Activated naive CD4-positive, alpha-beta T cell (primary cell): Measurements from ENCODE around the gene CRYBA2.

Source experiments
- DNase-seq, 4 experiments: peaks; one replicate each; lab custom pipeline; 2025; lab: John Stamatoyannopoulos, UW

CRYBA2 gene

GRCh38 chr2:219023045-219023605, 29.9 kb upstream of the CRYBA2 start:
- no peak for DNase-seq

- DNase-seq: no peak
These were observed 29.4 kb upstream of the CRYBA2 start for GRCh38 chr2:219022616-219023015.

DNA sequence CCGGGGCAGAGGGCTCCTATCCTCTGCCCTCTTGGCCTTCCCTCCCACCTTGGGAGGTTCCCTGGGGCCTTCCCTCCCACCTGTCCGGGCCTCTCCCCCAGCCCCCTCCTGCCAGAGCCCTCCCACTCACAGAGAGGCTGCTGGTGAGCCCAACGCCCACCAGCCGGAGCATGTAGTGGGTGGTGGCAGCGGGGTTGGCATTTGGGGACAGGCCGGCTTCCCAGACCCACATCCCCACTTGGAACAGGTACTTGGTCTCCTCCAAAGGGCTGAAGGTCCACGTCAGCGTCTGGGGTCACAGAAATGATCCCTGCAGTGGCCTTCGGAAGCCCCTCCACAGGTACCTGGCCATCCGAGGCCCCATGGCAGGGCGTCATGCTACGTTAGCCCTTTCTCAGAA, 28.8 kb upstream of the CRYBA2 start:
- DNase-seq: no peak

GRCh38 chr2:219021591-219021990, 28.4 kb upstream of the CRYBA2 start:
- DNase-seq: no peak

DNA sequence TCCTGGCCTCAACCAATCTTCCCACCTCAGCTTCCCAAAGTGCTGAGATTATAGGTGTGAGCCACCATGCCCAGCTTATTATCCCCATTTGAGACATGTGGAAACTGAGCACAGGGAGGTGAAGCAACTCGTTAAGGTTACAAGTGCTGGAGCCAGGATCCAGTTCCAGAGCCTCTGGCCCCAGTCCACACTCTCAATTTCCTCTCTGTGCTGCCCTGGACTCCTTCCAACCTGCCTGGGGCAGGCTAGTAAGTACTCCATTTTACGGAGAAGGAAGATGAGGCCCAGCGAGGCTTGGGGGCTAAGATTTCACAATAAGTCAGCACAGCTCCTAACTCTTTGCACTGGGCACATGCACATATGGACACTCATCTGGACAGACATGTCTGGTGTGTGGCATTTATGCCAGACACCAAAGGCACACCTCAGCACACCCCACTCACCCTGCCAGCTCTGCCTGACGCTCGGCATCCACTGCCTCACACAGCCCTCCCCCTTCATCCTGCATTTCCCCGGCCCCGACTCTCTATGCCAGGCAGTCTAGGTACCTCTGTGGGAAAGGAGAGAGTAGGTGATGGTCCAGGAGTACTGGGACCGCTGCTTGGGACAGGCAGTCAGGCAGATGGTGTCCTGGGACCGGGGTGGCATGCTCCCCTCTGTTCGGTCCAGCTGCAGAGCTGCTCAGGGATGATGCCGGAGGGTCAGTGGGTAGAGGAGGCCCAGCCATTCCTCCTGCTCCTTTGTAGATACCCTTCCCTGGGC, 27.6 kb upstream of the CRYBA2 start:
- no peak for DNase-seq

GRCh38 chr2:219019436-219019835, 26.2 kb upstream of the CRYBA2 start:
- no peak for DNase-seq

DNA sequence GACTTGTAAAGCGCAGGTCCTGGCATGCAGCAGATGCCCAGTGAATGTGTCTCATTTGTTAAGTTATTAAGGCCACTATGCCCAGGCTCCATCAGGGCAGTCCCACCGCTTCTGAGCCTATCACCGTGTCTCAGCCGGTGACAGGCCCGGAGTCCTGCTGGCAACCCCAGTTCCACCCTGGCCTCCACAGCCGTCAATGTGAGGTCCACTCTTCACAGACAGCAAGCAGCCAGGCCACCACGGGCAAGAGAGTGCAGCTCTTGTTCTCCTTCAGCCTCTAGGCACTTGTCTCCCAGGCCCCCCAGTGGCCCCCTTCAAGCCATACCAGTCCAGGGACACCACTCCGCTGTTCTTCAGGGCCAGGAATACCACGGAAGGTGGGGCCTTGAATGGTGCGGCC, 25.5 kb upstream of the CRYBA2 start:
- no peak for DNase-seq

DNA sequence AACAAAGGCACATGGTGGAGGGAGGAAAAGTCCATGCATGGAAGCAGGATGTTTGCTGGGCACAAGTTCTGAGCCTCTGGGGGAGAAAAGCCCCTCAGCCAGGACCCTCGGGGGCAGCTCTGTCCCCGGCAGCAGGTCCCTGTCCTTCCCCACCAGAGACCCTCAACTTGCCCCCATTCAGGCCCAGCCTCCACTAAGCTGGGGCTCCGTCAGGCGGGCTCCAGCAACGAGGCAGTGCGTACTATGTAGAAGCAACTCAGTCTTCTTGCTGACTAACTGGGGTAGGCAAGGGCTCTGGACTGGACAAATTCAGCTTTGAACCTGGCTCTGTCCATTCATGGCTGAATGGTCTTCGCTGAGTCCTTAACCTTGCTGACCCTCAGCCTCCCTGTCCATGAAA, 25.1 kb upstream of the CRYBA2 start:
- DNase-seq: no peak

DNA sequence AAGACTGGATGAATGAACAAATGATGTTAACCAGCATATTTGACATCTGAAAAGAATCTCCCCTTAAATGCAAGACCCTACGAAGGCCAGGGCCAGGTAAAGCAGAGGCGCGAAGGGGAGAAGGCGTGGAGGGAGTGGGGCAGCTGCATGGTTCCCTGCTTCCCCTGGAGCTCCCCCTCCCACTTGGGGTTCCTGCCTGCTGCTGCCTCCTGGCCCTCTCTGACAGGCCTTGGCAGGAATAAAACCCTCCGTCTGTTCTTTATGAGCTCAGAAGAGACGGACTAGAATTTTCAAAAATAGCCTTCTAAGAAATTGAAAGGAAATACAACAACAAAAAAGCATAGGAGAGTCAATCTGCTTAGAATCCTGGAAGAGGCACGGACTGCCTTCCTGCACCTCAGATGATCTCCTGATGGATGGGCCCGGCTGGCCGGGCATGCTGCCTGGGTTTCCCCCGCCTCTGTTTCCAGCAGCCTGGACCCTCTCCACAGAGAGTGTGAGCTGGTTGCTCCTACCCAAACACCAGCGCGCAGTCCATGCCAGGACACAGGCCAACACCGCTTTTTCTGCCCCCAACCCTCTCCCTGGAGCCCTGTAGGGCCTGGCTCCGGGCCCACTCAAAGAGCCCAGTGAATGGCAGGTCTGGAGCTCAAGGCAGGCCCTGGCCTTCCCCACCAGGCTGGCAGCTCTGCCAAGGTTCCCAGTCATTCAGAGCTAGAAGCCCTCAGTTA, 24.1 kb upstream of the CRYBA2 start:
- DNase-seq: no peak

DNA sequence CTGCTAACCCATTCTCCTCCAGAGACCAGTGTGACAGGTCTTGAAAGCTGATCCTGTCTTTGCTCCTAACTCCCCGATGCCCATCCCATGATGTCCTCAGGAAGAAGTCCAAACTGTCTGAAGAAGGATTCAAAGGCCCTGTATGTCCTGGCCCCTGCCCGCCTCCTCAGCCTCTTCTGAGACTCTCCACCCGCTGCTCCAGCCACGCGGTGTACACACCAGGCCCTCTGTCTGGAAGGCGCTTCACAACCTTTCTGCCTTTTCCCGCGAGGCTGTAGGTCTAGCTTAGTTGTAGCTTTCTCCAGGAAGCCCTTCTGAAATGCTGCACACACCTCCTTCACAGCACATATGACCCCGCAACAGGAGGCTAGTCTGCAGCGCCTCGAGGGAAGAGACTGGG, 23.5 kb upstream of the CRYBA2 start:
- DNase-seq: no peak

GRCh38 chr2:219010873-219011272, 17.7 kb upstream of the CRYBA2 start:
- DNase-seq: no peak

GRCh38 chr2:219010162-219010756, 17.0 kb upstream of the CRYBA2 start:
- DNase-seq: no peak

GRCh38 chr2:219009294-219009693, 16.1 kb upstream of the CRYBA2 start:
- DNase-seq: no peak

DNA sequence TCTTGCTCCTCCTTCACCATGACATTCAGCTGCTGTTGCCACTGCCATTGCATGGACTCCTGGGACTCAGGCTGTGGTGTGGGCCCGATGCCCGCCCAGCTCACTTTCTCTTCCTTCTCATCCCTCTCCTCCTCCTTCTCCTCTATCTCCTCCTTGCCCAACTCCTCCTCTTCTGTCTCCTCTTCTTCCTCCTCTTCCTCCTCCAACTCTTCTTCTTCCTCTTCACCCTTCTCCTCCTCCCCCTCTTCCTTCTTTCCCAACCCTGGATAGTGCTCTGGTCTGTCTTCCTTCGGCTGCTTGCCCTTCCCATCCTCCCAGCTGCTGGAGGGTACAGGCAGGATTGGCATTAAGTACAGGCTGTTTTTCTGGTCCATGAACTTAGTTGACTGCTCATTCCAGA, 10.8 kb upstream of the CRYBA2 start:
- DNase-seq: no peak

- no peak for DNase-seq
These were observed 10.0 kb upstream of the CRYBA2 start for GRCh38 chr2:219003267-219003634.

DNA sequence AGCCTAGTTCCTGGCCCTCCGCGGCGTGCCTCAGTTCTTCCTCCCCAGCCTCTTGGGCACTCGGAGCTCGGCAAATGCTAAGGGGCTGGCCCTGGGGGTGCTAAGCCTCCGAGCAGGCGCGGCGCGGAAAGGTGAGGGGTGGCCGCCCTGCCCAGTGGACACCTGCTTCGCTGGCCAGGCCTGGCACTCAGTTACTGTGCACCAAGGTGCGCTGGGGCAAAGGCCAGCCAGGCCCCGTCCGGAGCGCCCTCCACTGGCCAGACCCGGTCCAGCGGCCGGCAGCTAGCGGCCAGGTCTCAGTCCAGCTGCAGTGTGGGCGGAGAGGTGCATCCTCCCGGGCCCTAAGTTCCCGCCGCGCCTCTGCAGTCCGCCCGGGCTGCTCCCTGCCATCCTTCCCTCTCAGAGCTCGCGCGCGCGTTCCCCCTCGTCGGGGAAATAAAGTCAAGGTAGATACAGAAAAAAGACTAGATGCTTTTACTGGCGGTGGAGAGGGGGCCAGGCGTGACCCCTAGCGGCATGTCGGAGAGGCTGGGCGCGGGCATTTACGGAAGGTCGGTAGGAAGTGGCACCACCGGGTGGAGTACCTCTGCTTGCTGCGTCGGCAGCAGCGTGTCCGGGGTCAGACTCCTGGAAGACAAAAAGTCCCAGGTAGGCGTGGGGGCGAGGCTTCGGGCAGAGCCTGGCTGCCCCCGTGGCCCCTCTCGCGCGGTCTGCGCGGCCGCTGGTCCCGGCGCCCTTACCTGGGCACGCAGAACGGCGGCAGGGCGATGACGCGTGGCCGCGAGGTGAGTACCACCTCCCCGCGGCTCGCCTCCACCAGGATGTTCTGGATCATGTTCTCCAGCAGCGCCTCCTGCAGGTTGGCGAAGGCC, 9.4 kb upstream of the CRYBA2 start:
- DNase-seq: peak in 1 of 4 experiments; percentile 24

GRCh38 chr2:219001577-219002394, 8.6 kb upstream of the CRYBA2 start:
- no peak for DNase-seq

DNA sequence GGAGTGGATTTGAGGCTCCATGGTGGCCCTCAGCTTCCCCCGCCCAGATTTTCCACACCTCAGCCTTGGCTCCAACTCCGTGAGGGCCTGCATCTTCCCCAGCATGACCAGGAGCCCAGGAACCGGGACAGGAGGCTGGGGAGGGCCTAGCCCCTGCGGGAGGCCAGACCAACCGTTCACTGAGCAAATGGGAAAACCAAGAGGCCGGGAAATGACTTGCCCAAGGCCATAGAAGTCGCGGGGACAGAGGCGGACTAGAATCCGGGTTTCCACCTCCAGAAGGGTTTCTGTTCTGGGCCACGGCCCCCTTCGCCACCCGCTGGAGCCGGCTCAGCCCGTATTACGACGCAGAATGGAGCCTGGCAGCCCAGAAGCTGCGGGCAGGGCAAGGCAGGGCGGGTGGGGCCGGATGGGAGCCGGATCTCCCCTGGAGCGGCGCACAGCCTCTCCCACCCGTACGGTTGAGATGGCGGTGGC, 7.9 kb upstream of the CRYBA2 start:
- DNase-seq: no peak

- DNase-seq: no peak
These were observed 7.3 kb upstream of the CRYBA2 start for GRCh38 chr2:219000569-219000960.

DNA sequence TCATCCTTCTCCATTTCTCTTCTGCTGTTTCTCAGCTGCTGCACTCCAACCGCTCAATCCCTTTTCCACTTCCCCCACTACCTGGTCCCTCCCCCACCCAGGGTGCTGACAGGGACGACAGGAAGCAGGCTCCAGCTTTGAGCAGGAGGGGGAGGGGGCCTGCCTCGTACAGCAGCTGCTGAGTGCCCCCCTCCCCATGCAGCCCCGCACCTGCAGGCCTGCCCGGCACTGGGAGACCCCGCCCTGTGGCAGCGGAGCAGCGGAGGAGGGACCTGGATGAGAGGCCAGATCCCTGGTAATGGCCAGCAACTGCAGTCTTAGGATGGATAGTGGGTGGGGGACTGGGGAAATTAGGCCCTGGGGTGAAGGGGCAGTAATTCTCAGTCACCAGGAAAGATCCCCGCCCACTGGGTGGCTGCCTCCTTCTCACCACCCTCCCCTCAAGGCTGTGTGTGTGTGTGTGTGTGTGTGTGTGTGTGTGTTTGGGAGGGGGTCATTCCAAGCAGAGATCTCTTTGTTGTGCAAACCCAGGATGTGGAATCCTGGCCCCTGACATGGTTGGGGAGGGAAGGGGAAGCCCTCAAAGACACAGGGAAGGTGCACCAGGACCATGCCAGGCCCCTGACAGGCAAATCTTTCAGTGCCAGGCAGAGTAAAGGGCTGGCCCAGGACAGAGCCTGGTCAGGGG, 6.8 kb upstream of the CRYBA2 start:
- no peak for DNase-seq
